ENCODE data around the gene RND3.

The RND3 gene, protein sequence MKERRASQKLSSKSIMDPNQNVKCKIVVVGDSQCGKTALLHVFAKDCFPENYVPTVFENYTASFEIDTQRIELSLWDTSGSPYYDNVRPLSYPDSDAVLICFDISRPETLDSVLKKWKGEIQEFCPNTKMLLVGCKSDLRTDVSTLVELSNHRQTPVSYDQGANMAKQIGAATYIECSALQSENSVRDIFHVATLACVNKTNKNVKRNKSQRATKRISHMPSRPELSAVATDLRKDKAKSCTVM

DNA sequence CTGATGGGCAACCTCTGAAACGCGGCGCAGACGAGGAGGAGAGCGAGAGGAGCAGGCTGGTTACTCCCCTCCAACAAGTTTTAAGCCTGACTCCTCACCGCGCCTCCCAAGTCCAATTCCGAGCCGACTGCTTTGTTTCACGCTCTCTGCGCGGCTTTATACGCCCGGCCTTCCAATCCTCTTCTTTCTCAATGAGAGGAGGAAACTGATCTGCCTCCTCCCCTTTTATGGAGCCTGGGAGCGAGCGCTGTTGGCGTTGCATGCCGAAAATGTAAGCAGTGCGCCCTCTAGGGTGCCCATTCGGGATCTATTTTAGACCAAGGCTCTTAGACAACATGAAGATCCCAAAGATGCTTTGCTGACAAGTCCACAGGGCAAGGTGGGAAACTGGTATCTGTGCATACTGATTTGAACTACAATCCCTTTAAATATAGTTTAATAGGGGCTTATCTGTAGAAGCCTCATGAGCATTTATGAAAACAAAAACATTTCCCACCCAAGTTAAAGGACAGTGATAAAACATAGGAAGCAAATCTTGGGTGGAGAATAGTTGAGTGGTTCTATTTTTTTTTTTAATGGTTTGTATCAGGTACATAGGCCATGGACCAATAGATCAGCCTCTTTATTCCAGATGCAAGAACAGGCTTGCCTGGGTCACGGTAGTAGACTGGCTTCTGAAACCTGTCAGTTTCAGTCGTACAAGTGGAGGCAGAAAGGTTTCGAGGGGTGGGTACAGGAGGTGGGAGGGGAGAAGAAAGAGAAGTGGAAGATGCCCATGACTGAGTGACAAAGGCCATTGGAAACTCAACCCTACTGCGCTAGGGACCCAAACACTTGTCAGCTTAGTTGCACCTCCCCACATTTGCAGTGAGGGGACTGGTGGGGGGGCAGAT is at the start of gene RND3:
Gene RND3 (minus strand): TSS at position 131 of the 893 bp plus-strand sequence. CDS start 250 bp downstream, outside the sequence.
- DNase-seq, result peak; percentile 93

DNA sequence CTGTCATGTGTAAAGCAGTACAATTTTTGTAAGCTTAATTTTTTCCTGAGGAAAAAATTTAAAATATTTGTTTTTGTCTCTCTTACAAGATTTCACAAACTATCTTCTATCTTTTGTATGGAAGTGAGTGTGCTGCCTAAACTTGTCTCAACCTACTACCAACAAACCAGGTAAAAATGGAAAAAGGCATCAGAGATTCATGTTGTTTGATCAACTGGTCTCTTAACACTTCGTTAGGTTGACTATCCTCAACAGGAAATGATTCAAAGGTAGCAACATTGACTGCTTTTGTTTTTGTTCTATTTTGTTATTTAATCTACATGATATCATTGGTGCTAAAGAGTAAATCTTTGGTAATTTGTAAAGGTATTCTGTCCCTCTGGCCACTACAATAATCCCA is 47.7 kb upstream of the RND3 start:
- no peak for DNase-seq

DNA sequence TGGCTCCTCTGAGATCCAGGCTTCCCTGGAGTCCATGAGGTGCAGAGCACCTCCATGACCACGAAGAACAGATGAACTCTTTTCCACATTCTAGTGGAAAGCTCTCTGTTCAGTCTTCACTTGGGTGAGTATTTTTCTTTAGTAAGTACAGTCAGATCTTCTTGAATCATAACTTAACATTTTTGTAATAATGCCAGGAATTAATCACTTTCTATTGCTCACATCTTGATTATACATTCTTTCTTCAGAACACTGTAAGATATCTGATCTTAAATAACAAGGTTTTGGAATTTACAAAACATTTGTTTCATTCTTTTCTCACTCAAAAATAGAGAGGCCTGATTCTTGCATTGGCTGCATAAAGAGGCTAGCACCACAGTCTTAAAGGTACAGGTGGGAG is 45.4 kb upstream of the RND3 start:
- no peak for DNase-seq

DNA sequence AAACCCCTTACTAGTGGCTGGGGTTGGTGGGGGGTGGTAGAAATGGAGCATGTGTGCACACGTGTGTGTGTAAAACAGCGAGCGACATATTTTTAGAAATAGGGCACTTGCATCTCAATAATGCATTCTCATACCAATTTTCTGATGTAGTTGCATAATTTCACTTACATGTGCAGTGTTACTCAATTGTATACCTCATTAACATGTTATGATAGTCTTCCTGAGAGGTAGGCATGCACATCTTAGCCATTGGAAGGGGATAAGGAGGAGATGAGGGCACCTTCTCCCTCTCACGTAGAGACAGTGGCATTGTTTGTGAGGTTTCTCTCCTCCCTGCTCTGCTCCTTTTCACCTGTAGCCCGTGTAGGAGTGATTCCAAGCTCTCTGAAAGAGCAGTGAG is 44.6 kb upstream of the RND3 start:
- DNase-seq, result no peak

DNA sequence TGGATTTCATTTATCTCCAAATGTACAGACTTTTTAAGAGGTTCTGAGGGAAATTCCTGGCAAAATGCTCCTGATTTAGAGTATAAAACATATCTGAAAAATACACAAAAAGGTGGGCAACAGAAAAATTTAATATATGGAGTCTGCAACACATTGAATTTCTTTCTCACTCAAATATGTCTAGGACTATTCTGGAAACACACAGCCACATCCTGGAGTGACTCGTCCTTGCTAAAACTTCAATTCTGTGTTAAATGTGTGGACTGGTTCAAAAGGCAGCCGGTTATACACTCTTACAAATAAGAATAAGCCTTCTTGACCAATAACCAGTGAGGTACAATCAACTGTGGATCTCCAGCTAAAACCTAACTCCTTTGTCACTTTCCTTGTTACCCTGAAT is 44.1 kb upstream of the RND3 start:
- DNase-seq, result no peak

DNA sequence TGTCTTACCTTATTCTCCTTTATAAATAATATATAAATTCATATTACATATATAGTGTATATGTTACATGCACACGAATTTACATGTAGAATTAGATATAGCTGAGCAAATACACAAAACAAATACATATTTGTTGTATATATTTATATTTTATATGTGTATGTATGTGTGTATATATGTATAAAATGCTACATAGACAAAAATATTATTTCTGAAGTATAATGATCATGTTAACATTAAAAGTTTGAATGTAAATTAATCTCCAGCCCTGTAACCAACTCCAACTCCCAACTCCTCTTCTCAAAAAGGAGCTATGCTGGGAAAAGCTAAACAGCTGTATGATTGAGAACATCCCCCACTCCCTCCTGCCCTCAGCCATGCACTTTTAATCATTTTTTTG is 42.7 kb upstream of the RND3 start:
- no peak for DNase-seq

DNA sequence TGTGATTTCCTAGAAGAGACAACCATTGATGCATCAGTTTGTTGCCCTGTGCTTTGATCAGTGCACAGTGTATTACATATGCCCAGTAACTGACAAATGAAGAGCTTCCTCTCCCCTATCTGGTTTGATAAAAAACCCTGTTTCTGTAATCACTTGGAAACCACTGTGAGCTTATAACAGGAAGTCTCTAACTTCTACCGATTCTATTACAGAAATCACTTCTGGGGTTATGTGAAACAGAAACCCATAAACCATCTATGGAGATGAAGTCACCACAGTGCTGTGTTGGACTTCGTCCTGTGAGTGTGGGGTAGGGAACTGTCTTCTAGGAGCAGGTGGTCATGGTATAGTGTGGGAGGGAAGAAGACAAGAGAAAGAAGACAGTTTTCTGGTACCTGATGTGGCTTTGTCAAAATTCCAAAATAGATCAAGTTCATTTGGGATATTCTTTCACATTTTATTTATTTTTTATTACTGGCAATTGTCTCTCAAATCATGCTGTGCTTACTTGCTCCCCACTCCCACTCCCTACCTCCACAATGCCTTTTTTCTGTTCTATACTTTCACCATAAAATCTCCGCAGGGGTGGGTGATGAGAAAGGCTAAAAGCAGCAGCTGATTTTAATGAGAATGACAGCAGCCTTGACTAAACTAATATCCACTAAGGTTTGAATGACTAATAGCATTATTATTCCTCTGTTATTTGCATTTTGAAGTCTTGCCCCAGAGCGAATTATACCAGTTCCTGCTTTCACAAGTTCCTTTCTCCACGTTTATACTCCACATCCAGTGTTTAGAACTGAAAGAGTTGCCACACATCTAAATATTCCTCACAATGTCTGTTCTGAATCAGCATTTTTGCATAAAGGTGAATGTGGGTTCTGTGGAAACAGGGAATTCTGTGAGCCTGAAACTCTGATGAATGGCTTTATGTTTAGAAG is 41.7 kb upstream of the RND3 start:
- no peak for DNase-seq

DNA sequence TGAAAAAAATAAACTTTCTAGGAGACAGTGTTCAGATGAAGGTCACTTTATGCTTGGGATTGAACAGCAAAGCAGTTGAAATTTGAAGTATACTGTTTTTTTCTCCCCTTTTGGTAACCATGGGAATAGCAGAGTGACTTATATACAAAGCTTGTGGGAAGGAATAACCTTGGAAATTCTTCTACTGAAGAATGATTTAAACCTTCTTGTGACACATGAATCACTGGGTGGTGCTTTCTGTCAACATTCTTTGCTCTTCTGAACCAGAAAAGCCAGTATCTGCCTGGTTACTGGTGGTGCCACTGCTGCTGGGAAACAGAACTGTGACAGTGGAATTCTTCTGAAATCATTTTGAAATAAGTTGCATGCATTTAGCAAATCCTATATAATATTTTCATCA is 39.4 kb upstream of the RND3 start:
- DNase-seq, result no peak

DNA sequence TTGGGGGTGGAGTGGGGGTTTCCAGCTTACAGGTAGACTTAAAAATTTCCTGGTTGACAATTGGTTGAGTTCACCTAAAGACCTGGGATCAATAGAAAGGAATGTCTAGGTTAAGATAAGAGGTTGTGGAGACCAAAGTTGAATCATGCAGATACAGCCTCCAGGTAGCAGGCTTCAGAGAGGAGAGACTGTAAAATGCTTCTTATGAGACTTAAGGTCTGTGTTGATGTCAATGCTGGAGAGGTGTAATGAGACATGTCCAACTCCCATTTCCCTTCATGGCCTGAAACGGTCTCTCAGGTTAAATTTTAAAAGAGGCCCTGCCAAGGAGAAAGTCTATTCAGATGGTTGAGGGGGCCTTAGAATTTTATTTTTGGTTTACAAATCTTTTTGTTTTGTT is 38.5 kb upstream of the RND3 start:
- DNase-seq, result no peak

DNA sequence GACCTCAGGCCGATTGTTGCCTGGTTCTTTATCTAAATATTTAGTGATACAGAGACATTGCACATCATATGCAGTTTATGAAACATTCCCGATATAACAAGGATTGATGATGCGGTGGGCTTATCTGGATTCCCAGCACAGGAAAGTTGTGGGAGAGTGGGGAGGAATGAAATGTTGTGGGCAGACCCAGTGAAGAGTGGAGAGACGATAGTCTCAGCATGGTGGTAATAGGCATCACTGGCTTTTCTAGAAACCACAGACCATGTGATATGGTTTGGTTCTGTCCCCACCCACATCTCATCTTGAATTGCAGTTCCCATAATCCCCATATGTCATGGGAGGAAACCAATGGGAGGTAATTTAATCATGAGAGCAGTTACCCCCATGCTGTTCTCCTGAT is 34.8 kb upstream of the RND3 start:
- no peak for DNase-seq

DNA sequence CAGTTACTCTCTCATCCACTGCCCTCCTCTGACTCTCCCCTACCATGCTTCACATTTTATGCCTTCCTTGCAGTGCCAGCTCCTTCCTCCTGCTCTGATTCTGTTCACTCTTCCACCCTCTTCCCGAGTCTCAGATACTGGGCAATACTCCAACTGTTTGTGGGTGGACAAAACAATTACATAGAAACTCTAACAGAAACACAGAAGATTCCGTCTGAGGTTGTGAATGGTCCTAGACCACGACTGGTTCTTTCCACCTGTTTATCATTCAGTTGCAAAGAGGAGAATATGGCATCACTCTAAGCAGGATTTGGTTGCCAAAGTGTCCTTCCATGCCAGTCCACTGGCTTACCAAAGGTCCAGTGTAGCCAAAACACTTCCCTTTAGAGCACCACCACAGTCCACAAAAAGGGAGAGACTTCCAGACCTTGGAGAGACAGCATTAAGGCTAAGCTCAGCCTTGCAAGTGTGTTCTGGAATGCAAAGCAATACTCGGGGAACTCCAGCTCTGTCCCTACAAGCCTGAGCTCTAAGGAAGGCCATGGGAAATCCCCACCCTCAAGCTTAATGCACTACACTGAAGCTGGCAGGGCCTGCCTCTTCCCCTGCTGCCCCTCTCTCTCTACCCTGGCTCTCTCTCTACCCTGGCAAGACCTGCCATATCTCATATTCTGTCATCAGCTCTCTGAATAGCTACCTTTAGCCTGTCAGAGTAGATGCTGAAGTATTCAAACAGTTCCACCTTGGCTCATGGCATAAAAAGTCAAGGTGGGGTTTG is 33.6 kb upstream of the RND3 start:
- DNase-seq, result no peak

DNA sequence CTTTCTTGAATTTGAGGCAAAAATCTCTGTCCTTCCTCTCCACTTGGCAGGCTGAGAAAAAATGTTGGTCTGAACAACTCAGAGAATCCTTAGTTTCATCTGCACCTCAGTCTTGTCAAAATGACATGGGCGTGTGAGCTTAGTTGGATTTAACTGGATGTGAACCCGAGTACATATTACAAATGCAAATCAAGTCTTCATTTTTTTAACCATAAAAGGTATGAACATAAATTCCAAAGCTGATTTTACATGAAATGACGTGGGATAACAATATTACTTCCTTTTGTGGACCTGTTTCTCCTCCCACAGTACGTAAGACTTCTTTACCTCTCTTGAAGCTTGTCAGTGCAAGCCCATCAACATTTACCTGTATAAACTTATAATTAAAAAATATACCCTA is 32.6 kb upstream of the RND3 start:
- no peak for DNase-seq

DNA sequence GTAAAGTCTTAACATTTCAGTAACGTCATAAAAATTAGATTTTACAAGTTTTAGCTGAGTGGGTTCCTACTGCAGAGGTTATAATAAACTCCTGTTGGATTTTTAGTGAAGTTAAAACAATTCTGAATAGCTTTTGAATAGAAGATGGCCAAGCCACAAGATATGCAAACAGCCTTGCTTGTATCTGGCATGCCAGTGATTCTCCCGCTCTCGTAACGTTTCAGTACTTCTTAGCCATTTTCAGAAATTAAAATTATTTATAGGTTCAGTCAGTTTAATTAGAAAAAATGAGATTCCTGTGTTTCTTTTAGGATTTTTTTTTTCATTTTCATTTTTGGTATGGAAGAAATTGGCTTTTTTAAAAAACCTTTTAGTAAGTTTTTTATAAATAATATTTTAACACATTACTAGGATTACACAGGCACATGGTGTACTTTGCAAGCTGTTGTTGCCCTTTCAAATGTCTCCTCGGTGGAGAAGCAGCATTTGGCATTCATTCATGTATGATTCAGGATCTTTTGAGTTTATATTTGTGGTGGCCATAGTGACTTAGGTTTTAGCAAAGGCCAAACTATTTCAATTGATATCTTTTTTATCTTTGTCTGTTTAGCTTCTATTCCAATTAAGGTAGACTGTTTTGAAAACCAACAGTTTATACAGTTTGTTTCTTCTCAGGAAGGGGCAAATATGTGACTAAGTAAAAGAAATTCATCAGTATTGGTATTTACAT is 30.6 kb upstream of the RND3 start:
- DNase-seq, result no peak

DNA sequence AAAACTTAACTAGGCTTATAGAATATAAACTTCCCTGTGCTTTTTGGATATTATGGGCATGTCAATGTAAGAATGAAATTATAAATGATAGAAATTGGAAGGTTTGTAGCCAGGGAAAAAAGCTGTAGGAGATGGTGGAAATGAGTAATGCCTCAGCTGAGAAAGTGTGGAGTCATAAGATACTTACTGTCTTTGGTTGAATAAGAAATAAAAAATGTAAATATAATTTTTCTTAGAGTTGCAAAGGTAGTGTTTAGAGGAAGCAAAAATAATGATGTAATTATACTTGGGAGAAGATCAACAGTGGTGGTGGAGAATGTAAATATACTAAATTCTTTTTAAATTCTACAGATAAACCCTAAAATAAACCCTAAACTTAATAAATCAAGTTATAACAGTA is 26.2 kb upstream of the RND3 start:
- DNase-seq, result no peak

DNA sequence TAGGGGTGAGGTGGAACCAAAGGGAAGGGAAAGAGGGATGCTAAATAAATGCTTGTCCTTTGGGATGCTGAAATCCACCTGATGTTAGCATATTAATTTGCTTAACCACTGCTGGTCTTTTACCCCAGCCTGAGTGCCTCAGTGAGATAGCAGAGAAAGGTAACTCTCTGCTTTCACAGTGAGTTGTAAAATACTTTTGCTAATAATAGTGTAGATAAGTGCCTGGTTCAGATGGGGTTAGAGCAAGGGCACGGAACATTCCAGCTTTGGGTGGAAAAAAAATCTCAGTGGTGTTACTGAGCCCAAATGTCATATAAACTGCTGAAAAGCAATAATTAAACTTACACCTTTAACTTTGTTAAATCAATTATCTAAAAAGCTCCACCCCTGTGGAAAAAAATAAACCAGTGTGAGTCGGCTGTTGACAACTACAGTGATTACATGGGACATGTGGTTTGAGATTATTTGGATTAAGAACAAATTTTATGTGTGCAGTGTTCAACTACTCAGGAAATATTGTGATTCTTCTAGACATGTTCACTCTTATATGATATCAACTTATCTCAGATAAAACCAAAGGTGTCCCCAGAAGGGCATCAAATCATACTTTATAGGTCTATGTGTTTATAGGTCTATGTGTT is 21.1 kb upstream of the RND3 start:
- no peak for DNase-seq

DNA sequence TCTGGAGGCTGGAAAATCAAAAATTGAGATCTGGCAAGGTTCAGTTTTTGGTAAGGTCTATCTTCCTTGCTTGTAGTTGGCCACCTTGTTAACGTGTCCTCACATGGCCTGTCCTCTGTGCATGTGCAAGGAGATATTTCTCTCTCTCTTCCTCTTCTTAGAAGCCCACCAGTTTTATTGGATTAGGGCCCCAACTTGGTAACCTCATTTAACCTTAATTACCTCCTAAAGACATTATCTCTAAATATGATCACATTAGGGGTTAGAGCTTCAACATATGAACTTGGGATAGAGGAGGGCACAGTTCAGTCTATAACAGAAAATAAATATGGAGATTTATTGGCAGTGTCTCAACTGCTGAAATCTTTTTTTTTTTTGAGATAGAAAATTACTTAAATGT is 19.6 kb upstream of the RND3 start:
- DNase-seq, result no peak

DNA sequence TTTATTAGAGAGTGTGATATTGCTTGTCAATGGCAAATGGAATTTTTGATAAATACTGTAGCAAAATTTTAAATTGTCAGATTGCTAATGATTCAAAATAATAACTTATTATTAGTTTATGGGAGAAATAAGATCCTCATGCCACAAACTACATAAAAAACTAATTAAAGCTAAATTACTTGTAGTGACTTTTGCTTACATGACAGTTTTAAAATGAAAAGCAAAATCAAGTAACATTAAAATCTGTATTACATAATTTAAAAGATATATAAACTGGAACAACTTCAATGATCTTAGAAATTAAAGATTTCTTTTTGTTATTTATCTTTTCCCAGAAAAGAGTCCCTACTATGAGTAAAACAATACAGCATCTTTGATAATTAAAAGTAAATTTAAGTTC is 17.7 kb upstream of the RND3 start:
- DNase-seq, result no peak

DNA sequence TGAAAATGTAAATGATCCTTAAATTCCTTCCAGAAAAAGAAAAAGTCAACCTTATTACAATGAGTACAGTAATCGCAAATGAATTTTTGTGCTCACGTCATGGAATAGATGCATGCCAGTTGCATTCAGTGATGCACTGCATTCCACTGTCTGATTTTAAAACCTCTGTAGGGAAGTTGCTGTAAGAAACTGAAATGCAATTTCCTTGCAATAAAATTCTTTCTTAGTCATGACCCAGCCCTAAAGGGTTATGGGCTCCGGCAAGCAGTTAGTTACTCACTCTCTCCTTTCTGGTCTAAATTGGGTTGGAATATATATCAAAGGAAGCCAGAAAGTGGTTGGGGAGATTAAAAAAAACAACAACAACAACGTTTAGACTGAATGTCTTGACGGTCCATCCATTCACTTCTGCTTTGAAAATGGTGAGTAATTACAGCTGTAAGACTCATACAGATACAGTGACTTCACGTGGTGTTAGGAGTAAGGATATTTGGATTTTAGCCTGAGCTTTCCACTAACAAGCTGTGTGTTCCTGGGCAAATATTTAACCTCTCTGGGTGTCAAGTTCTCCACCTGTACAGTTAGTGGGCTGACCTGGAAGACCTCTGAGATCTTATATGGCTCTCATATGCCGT is 8.6 kb upstream of the RND3 start:
- DNase-seq, result no peak

DNA sequence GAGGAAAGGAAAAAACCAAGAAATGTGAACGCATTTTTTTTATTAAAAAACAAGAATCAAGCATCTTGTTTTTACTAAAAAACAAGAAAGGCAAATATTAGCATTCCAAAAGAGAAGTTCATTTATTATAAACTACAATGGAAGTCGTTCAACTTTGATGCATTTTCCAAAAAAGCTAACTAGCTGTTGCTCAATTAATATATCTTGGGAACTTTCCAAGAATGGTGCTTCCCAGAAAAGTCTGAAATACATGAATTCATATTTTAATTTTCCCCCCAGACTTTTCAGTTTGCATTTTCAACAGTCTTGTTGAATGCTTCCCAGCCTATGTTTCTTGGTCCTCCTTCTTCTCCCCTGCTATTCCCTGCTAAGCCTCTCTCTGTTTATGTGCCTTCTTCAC is 7.5 kb upstream of the RND3 start:
- no peak for DNase-seq

DNA sequence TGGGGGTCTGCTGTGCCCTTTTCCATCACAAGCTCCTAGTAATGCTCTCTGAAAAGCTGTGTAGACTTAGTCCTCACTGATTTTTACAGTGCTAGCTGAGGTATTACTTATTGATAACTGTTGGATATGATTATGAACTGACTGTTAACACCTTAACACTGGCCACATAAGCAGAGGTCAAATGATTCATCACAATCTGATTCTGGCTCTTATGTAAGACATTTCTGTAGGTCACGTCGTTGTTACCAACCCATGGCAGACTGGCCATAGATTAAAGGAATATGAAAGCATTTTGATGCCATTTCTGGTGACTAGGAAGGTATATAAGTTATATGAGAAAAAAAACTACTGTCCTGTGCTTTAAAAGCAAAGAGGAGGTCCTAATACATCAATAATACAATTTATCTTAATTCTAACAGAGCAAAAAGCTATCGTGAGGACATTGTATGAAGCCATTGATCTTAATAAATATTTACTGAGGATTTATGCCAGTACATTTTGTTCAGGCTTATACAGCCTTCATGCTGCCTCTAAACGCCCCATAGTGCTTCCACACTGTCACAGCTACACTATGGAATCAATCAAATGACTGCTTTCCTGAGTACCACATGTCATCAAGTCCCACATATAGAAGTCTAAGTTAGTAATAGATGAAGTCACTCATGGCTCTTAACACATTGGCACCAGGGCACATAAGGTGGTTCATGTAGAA is 6.9 kb upstream of the RND3 start:
- DNase-seq, result no peak

Data from NCI-H2081 treated with DMSO at 0.1 percent for 48 hours (cell line).